ENCODE data around the gene SEH1L. TPM values are rescaled to one million over a fixed set of nuclear protein-coding genes. Genes with fewer than 3 reads are reported as not detected.

Gene SEH1L
- total and polyA plus RNA-seq, 2 donors (not counting 1 experiment from before 2014, with no cell fraction given) = 40.6 to 56.0 TPM

DNA sequence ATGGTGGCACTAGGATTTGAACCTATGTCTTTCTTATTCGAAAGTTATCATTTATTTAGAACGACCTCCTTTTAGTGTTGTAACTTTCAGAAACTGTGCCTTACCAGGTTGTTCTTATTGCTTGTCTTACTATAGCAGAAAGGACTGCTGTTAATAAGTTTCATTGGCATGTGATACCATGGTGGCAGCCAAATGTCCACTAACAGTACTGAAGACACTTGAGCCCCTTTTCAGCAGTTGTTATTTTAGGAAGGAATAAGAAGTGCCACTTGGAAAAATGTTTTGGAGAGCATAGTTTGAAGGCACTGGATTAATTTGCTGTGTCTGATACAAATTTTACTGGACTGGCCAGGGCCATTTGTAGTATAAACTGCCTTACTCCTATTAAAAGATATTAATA, 81.1 kb downstream of the SEH1L start:
- no peak for DNase-seq (ENCODE audit: low read depth in 2 of 2)
- H3K27me3 ChIP-seq (ENCODE audit: control insufficient read depth, insufficient read depth, low read length) = no peaks in the 10 kb centered on the region
- H3K79me2 ChIP-seq (ENCODE audit: control insufficient read depth, insufficient read depth, low read length) = no peaks in the 10 kb centered on the region
- H2AFZ ChIP-seq (ENCODE audit: low read length) = no peak overlapping the region
- H3K4me2 ChIP-seq (ENCODE audit: extremely low read depth, insufficient read depth, low read length) = no peak overlapping the region
- H3K9me3 ChIP-seq (ENCODE audit: control insufficient read depth, insufficient read depth, low read depth, low read length) = no peaks in the 10 kb centered on the region
- no peaks in the 10 kb centered on the region for H3K4me1 ChIP-seq (ENCODE audit: control insufficient read depth, extremely low read depth, insufficient read depth, low read length)
- H3K4me3 ChIP-seq (replicated peaks in 1 of 4; ENCODE audit: control extremely low read depth in 1 of 4, insufficient read depth in 1 of 4, low read depth in 3 of 4, low read length in 4 of 4) = no peak overlapping the region
- TF ChIP-seq, protein P1, sequence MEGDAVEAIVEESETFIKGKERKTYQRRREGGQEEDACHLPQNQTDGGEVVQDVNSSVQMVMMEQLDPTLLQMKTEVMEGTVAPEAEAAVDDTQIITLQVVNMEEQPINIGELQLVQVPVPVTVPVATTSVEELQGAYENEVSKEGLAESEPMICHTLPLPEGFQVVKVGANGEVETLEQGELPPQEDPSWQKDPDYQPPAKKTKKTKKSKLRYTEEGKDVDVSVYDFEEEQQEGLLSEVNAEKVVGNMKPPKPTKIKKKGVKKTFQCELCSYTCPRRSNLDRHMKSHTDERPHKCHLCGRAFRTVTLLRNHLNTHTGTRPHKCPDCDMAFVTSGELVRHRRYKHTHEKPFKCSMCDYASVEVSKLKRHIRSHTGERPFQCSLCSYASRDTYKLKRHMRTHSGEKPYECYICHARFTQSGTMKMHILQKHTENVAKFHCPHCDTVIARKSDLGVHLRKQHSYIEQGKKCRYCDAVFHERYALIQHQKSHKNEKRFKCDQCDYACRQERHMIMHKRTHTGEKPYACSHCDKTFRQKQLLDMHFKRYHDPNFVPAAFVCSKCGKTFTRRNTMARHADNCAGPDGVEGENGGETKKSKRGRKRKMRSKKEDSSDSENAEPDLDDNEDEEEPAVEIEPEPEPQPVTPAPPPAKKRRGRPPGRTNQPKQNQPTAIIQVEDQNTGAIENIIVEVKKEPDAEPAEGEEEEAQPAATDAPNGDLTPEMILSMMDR (conservative IDR thresholded peaks at IDR 0.05 in 1 of 2, IDR thresholded peaks at IDR 0.05 in 1 of 2; ENCODE audit: low read depth in 1 of 2, low read length in 2 of 2) = no peak
- no peak for TF ChIP-seq EZH2 (IDR thresholded peaks at IDR 0.05; ENCODE audit: low read length, missing control alignments)
- no peaks in the 10 kb centered on the region for H4K20me1 ChIP-seq (ENCODE audit: control insufficient read depth, extremely low read depth, insufficient read depth, low read length)
- H3K36me3 ChIP-seq (ENCODE audit: control insufficient read depth, insufficient read depth, low read length) = peaks cover 2% of the 10 kb centered on the region
- H3K9ac ChIP-seq (ENCODE audit: insufficient read depth, low read length) = no peak overlapping the region
- H3K27ac ChIP-seq (ENCODE audit: insufficient read depth, low read length) = no peak overlapping the region

DNA sequence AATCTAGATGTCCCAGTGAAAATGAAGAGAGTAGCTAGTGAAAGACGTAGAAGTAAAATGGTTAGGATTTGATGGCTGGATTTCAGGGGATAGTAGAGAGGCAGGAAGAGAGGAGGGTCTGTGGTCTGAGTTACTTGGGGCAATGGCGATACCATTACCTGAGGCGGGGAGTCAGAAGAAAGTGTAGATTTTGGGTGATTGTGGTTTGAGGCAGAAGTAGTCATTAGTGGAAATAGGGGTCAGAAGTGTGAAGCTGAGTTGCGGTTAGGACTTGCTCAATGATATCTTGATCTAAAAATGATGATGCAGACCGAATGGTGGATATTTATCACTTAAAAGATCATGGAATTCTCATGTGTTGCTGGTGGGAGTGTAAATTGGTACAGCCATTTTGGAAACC, 84.4 kb downstream of the SEH1L start:
- Histone ChIP-seq H2AFZ (ENCODE audit: low read length) (no peak overlapping the region), H3K9ac (ENCODE audit: insufficient read depth, low read length) (no peak overlapping the region), H3K4me2 (ENCODE audit: extremely low read depth, insufficient read depth, low read length) (no peak overlapping the region), H3K4me3 (replicated peaks in 1 of 4; ENCODE audit: control extremely low read depth in 1 of 4, insufficient read depth in 1 of 4, low read depth in 3 of 4, low read length in 4 of 4) (no peak overlapping the region), H3K9me3 (ENCODE audit: control insufficient read depth, insufficient read depth, low read depth, low read length) (no peaks in the 10 kb centered on the region), H3K27me3 (ENCODE audit: control insufficient read depth, insufficient read depth, low read length) (no peaks in the 10 kb centered on the region), H3K27ac (ENCODE audit: insufficient read depth, low read length) (no peak overlapping the region), H3K79me2 (ENCODE audit: control insufficient read depth, insufficient read depth, low read length) (no peaks in the 10 kb centered on the region), H3K4me1 (ENCODE audit: control insufficient read depth, extremely low read depth, insufficient read depth, low read length) (no peaks in the 10 kb centered on the region), H4K20me1 (ENCODE audit: control insufficient read depth, extremely low read depth, insufficient read depth, low read length) (no peaks in the 10 kb centered on the region), H3K36me3 (ENCODE audit: control insufficient read depth, insufficient read depth, low read length) (peaks cover 2% of the 10 kb centered on the region)
- no peak for TF ChIP-seq EZH2 (IDR thresholded peaks at IDR 0.05; ENCODE audit: low read length, missing control alignments)
- TF ChIP-seq, protein P1 (conservative IDR thresholded peaks at IDR 0.05 in 1 of 2, IDR thresholded peaks at IDR 0.05 in 1 of 2; ENCODE audit: low read depth in 1 of 2, low read length in 2 of 2) = no peak
- DNase-seq (ENCODE audit: low read depth in 2 of 2) = no peak

DNA sequence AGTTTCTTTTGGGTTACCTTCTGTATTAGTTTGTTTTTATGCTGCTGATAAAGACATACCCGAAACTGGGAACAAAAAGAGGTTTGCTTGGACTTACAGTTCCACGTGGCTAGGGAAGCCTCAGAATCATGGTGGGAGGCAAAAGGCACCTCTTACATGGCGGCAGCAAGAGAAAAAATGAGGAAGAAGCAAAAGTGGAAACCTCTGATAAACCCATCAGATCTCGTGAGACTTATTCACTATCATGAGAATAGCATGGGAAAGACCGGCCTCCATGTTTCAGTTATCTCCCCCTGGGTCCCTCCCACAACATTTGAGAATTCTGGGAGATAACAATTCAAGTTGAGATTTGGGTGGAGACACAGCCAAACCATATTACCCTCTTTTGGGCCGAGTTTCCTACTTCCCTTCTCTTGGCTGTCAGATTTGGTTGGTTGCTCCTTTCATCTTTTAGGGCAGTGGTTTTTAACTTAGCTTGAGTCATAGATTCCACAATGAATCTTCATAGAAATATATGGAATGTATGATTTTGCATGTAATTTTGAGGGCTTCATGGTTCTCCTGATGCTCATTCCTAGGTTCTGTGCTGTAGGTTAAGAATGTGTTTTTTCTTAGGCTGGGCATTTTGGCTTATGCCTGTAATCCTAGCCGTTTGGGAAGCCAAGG, 87.6 kb downstream of the SEH1L start:
- no peaks in the 10 kb centered on the region for H3K9me3 ChIP-seq (ENCODE audit: control insufficient read depth, insufficient read depth, low read depth, low read length)
- H2AFZ ChIP-seq (ENCODE audit: low read length) = no peak overlapping the region
- H3K36me3 ChIP-seq (ENCODE audit: control insufficient read depth, insufficient read depth, low read length) = no peaks in the 10 kb centered on the region
- no peaks in the 10 kb centered on the region for H3K27me3 ChIP-seq (ENCODE audit: control insufficient read depth, insufficient read depth, low read length)
- no peak overlapping the region for H3K4me2 ChIP-seq (ENCODE audit: extremely low read depth, insufficient read depth, low read length)
- H4K20me1 ChIP-seq (ENCODE audit: control insufficient read depth, extremely low read depth, insufficient read depth, low read length) = no peaks in the 10 kb centered on the region
- no peak overlapping the region for H3K9ac ChIP-seq (ENCODE audit: insufficient read depth, low read length)
- no peak overlapping the region for H3K4me3 ChIP-seq (replicated peaks in 1 of 4; ENCODE audit: control extremely low read depth in 1 of 4, insufficient read depth in 1 of 4, low read depth in 3 of 4, low read length in 4 of 4)
- TF ChIP-seq, protein P1 (conservative IDR thresholded peaks at IDR 0.05 in 1 of 2, IDR thresholded peaks at IDR 0.05 in 1 of 2; ENCODE audit: low read depth in 1 of 2, low read length in 2 of 2) = no peak
- no peak for TF ChIP-seq EZH2 (IDR thresholded peaks at IDR 0.05; ENCODE audit: low read length, missing control alignments)
- DNase-seq (ENCODE audit: low read depth in 2 of 2) = peak in 1 of 2 donors; percentile 67
- H3K4me1 ChIP-seq (ENCODE audit: control insufficient read depth, extremely low read depth, insufficient read depth, low read length) = no peaks in the 10 kb centered on the region
- H3K79me2 ChIP-seq (ENCODE audit: control insufficient read depth, insufficient read depth, low read length) = no peaks in the 10 kb centered on the region
- no peak overlapping the region for H3K27ac ChIP-seq (ENCODE audit: insufficient read depth, low read length)

Data from fibroblast of lung (primary cell).